Right lobe of liver (tissue), 4 donors: ENCODE data around the gene PXK.

Experiments
- POLR2A ChIP-seq: fragments of 450-650 bp; IDR thresholded peaks from one replicate; pipeline ENCODE4 v1.6.1; 2017; ENCODE audit warnings: antibody characterized with exemption, mild to moderate bottlenecking
- TF ChIP-seq, protein P1 (sequence below), 4 donors: fragments of 200-600 bp in 3 of 4; fragments of 450-650 bp in 1 of 4; IDR thresholded peaks; one replicate each; pipeline versions ENCODE4 v1.5.1 to v1.8.0; 2016 to 2022; ENCODE audit warnings: antibody characterized with exemption in 4 of 4, mild to moderate bottlenecking in 2 of 4
- donor health status: DM: no; HTN: no; CAD: no.
- donor health status: DM: no; HTN: no; CAD: no.
- donor health status: DM: no; HTN: yes; CAD: no.

DNA sequence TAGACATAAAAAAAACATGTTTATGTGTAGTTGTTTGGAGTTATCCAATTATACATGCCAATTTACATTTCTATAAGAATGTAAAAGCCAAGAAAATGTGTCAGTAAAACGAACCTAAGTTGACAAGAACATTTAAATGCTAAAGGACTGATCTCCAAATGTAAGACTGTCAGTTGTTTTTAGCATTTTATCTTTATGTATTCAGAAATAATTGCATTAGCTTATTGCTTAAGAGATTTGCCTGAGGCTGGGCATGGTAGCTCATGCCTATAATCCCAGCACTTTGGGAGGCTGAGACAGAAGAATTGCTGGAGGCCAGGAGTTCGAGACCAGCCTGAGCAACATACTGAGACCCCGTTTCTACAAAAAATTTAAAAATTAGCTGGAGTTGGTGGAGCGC is 26.9 kb downstream of the PXK start:
- TF ChIP-seq, protein P1, sequence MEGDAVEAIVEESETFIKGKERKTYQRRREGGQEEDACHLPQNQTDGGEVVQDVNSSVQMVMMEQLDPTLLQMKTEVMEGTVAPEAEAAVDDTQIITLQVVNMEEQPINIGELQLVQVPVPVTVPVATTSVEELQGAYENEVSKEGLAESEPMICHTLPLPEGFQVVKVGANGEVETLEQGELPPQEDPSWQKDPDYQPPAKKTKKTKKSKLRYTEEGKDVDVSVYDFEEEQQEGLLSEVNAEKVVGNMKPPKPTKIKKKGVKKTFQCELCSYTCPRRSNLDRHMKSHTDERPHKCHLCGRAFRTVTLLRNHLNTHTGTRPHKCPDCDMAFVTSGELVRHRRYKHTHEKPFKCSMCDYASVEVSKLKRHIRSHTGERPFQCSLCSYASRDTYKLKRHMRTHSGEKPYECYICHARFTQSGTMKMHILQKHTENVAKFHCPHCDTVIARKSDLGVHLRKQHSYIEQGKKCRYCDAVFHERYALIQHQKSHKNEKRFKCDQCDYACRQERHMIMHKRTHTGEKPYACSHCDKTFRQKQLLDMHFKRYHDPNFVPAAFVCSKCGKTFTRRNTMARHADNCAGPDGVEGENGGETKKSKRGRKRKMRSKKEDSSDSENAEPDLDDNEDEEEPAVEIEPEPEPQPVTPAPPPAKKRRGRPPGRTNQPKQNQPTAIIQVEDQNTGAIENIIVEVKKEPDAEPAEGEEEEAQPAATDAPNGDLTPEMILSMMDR (IDR thresholded peaks at IDR 0.05): no peak
- no peak for TF ChIP-seq POLR2A
